Dedifferentiated amniotic fluid mesenchymal stem cell (primary cell): Measurements from ENCODE around the gene CELF4.
"Not testable (repeated sequence)": the region's sequence is repeated elsewhere in the genome, so short reads cannot be mapped to it uniquely, and the experiment has no call there.

Experiments used
- DNase-seq: peaks from one replicate; pipeline ENCODE4 v3.0.0-alpha.2; 2016; ENCODE audit errors: extremely low spot score

CELF4 gene

DNA sequence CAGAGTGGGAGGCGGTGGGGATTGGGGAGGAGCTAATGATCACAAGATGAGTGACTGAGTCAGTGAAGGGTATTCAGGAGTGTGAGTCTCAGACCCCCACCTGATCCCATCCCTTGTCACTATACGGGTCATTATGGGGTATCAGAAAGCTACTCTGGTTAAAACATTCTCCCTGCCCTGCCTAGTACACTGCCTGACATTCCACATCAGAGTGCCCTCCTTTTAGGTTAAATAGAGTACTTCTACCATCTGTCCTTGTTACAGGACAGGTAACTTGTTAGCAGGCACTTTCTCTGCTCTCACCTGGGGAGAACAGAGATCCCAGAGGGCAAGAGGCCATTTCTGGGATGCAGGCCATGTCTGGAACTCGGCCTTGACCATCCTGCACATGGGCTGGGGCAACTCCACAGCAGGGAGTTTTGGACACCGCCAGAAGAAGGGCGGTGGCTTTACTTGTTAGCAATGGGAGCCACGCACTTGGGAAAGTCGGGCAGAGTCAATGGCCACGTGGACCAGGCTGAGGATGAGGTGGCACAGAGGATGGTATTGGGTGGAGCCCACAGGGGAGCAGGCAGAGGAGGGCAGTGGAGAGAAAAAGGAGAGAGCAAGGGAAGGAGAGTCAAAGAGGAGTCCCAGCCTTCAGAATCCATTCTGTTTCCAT lies 98.5 kb downstream of the CELF4 start:
- DNase-seq, result no peak

DNA sequence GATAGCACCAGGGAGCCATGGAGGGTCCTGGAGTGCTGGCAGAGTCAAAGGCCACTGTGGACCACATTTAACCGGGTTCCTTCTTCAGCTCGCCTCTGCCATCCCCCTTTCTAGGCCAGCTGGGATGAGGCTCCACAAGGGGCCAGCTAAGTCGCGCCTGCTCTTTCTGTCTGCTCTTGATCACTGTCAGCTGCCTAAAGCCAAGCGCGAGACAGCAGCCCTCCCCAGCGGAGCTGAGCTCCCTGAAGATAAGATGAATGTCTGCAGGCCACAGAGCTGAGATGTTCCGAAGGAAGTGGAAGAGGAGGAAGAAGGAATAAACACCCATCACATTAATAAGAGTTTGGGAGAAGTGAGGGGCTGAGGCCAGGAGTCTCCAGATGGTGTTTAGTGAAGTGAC lies 99.6 kb downstream of the CELF4 start:
- DNase-seq, result no peak

DNA sequence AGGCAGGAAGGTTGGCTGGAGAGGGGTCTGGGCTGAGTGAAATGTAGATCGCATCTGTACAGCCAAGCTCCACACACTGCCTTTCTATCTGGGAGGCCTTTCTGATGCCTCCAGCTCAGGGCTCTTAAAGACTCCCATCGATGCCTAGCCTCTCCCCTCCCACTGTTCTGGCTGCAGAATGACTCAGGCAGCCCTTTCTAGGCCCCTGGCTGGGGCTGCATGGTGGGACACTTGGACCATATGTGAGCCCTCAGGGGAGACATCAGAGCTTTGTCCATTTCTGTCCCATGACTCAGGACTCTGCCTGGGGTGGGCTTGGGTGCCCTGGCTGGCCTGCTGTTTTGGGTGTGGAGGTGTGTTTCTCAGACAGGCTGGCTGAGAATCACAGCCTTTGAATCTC lies 101.3 kb downstream of the CELF4 start:
- DNase-seq, result no peak

DNA sequence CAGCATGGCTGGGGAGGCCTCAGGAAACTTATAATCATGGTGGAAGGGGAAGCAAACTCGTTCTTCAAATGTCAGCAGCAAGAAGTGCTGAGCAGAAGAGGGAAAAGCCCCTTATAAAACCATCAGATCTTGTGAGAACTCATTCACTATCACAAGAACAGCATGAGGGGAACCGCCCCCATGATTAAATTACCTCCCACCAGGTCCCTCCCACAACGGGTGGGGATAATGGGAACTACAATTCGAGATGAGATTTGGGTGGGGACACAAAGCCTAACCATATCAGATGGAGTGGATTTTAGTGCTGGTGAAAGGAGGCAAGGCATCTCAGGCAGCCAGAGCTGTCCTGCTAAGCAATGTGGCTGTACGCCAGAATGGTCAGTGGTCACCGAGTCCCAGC lies 104.3 kb downstream of the CELF4 start:
- not testable (repeated sequence) for DNase-seq

DNA sequence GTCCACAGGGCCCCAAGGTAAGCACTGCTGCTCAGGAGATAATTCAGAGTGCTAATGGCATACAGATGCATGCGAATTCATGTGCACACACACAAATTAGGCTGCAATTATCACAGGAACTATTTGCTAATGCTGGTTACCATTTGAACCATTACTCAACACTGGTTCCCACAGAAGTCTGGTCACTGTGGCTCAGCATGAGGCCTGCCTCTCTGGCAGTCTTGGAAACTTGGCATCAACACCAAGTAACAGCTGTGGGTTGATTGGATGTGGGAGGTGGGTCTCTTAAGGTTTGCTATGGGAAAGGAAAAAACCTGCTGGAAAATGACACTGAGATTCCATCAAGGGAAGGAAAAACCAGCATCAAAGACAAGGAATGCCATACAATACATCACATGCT lies 105.0 kb downstream of the CELF4 start:
- DNase-seq, result no peak

DNA sequence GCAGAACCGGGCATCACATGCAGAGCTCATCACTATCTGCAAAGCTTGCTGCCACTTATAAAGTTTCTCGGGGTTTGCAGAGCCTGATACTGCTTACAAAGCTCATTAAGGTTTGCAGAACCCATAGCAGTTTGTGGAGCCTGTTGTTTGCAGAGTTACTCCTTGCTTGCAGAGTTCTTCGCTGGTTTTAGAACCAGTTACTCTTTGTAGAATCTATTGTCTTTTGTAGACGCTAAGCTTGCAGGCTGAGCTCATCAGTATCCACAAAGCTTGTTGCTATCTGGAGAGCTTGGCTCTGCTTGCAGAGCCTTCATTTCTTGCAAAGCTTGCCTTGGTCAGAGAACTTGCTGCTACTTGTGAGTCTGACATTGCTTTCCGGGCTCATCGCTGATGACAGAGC lies 106.9 kb downstream of the CELF4 start:
- no peak for DNase-seq

DNA sequence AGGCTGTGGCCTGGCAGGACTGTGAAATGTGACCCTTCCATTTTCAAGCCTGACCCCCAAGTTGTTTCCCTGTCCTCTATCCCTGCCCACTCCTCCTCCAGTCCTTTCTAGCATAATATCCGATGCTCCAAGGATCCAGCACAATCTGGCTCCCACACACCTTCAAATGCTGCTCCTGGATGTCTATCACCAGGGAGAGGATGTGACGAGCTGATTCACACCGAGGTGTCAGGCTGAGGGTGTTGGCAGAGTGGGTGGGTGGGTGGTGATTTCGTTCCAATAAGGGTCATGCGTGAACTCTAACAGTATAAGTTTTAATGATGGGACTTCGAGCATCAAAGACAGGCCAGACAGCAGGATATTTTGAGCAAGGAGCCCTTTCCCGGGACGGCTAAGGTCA lies 107.8 kb downstream of the CELF4 start:
- DNase-seq, result no peak

DNA sequence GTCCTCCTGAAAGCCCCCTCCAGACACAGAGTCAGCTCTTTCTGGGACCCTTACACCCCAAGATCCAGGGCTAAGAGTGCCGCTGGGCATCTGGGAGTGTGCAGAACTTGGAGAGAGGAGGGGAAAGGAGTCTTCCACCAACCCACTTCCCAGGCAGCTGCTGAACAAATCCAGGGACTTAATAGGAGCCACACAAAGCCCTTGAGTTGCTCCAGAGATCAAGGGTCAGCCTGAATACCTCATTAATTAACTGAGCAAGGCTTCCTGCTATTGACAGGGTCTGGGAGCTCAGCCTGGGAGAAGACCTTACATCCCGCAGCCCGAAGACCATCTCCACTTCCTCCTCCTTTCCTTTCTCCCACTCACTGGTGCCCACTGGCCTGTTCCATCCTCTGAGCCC lies 108.3 kb downstream of the CELF4 start:
- DNase-seq, result no peak

DNA sequence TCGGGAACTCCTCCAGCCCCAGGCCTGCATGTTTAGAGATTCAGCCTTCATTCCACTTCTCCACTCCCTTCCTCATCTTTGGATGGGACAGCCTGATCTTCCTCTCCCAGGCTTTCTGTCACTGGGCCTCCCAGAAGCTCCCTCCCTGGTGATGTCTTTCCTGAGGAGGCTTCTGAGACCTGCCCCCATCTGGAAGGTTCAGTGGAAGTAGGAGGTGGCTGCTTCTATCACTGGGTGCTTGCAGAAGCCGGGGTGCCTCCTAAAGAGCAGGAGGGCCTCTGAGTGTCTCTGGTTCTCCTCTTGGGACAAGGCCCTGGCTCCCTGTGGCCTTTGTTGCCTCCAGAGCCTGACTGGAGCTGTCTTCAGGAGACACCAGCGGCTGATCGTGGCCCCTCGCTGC lies 108.7 kb downstream of the CELF4 start:
- no peak for DNase-seq

DNA sequence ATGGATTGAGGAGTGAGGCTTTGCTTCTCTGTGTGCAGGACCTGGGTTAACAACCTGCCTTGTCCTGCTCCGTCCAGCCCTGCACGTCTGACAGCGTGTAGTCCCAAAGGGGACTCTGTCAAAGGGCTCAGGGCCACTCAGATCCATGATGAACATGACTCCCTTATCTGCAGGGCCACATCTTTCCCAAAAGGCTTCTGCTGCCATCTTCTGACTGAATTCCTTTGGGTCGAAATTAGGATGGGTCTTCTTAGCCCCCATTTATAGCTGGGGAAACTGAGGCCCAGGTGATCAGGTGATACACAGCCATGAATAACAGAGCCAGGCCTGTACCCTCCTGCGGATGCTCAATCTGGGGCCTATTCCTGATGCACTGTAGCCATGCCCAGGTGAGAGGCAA lies 109.2 kb downstream of the CELF4 start:
- no peak for DNase-seq

DNA sequence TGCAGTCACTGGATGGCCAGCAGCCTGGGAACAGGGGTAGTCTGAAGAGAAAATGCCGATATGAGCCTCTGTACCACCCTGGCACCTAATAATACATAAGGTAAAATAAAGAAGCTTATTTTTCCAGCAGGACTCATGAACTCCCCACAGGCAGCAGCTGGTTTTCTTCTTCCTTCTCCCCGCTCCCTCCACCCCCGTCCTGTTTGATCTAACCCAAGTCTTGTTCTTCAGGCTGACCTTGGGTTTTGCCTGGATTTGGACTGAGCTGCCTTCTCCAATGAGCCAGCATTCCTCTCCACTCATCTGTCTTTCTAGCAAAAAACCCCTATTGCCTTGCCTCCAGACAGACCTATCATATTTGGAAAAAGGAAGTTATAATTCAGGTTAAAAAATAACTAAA lies 111.8 kb downstream of the CELF4 start:
- DNase-seq, result no peak

DNA sequence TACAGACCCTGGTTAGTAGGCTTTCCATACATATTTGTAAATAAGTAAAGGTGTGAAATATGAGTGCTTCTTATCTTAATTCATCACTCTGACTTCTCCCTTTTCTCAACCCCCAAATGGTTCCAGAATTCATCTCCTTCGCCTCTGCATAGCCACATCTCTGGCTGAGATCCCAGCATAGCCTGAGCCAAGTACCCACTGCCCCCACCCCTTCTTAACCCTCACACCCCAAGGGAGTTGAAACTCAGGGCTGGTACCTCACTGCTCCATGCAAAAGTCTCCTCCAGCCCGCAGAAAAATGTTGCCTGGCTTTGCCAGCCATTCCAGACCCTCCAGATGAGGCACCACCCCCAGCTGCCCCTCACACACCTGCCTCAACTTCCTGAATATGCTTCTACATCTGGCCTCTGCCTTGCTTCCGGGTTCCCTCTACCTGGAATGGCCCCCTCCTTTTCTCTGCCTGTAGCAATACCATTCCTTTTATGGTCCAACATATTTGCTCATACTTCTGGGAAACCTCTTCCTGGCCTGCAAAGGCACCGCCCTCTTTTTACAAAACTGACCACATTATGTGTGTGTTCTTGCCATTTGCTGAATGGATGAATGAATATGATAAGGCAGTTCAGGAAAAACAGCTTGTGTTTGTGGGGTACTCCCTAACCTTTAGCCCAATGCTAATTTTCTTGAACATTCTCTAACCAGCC lies 112.8 kb downstream of the CELF4 start:
- no peak for DNase-seq

DNA sequence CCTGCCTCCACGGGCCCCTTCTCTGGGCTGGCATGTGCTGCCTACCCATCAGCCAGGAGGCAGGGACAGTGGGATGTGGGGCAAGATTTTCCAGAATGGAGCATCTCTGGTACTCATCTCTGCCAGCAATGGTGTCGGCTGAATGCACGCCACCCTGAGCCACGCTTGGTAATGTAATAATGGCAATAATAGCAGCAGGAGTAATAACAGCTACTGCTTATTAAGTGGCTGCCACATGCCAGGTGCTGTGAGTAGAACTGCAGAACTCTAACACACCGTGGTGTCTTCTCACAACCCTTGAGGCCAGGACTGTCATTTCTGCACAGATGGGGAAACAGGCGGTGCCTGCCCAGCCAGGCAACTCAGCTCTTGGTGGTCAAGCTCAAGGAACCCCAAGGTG lies 113.6 kb downstream of the CELF4 start:
- DNase-seq, result no peak

DNA sequence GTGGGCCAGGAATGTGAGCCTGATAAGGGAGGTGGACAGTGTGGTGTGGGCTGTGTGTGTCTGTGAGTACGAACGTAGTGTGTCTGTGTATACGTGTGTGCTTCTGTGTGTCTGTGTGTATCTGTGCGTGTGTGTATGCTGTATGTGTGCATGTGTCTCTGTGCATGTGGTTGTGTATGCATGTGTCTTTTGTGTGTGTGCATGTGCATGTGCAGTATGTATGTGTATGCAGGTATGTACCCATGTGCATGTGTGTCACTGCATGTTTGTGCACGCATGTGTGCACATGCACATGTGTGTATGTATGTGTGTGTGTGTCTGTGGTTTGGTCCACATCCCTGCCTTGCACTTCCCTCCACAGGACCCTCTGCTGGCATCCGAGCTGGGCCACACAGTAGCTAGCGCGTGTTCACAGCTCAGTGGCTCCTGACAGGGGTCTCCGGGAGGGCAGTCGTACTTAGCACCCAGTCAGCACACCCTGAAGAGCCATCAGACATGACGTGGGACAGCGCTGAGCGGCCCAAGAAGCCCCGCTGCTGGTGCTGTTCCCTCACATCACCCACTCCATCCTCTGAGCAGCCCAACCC lies 114.3 kb downstream of the CELF4 start:
- no peak for DNase-seq

DNA sequence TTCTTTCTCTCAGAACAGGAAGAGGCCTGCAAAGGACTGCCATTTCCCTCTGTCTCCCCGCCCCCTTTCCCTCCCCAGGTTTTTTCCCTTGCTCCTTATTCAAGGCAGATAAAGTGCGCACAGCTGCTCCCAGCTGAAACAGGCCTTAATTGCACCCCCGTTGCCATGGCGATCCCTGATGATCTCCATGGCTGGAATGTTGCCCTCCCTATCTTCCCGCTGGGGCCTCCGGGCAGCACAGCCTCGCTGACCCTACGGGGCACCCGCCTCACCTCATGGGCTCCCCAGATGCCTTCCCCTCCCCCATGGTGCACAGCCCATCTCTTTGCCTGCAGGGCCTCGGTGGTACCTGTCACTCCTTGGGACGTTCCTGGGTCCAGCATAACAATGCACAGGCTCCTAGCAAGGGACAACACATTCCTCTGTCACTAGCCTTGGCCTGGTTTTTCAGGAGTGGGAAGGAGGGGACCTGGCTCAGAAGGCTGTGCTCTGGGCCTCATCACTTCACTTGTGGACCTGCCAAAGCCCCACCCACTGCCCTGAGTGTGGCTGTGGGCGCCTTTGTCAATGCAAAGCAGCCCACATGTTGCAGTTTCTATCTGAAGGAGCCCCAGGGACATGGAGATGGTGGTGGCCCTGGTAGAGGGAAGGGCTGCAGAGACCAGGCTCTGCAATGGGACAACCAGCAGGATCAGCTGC lies 115.0 kb downstream of the CELF4 start:
- DNase-seq, result no peak

DNA sequence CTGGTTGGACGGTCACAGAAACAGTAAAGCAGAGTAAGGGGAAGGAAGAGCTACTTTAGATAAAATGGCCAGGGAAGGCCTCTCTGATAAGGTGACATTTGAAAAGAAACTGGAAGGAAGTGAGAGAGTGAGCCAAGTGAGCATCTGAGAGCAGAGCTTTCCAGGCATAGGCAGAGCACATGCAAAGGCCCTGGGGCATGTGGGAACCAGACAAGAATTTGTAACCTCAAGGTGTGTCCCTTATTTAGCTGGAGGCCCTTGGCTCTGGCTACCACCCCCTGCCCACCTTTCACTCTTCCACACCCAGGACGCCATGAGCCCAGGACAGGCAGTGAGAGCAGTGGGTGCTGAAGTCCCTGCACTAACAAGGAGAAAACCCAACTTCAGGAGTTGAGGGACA lies 116.0 kb downstream of the CELF4 start:
- DNase-seq, result no peak

DNA sequence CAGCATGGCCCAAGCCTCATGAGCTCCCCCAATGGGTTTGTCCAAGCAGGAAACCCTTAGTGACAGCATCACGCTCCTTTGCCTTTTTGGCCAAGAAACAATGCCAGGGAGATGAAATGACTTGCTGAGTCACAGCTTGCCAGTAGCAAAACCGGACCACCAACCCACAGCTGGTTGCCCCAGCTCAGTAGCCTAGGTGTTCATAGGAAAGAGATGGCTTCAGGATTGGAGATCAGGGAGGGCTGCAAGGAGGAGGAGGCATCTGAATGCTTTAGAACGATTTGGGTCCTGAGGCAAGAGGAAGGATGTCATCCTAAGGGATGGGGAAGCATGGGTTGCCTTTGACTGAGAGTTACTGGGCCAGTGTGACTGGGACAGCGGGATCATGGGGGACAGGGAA lies 116.7 kb downstream of the CELF4 start:
- no peak for DNase-seq

DNA sequence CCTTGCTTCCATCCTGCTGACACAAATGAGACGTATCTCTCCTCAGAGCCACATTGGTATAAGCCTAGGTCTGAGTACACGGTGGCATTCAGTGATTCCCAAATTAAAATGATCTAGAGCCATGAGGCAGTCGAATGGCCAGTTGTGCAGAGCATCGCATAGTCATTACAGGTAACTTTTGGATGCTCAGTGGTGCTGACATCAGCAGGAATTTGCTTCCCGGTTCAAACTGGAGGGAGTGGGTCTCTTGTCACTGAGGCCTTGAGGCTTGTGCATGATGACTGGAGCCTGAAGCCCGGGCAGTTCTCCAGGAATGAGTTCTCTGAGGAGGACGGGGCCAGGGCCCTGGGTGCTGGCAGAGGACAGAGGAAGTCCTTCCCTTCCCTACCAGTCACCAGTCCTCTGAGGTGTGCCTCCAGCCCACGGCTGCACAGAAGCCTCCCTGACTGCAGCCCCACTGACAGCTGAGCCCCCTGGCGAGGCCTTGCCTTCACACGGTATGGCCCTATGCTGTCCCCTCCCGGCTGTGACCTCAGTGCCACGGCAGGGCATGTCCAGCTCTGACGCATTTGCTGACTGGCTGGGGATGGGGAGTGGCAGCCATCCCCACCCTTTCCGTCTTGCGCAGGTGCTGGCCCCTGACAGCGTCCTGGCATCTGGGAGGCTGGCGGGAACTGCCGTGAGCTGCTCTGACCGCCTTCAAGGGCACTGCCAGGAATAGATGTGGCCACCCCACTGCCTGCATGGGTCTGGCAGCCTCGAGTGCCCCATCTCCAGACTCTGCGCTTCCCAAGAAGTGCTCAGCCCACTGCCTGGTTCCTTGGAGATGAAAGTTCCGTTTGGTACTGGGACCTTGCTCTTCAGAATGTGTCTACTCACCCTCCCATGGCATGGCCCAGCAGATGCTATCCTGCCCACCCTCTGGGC lies 117.4 kb downstream of the CELF4 start:
- DNase-seq, result no peak

DNA sequence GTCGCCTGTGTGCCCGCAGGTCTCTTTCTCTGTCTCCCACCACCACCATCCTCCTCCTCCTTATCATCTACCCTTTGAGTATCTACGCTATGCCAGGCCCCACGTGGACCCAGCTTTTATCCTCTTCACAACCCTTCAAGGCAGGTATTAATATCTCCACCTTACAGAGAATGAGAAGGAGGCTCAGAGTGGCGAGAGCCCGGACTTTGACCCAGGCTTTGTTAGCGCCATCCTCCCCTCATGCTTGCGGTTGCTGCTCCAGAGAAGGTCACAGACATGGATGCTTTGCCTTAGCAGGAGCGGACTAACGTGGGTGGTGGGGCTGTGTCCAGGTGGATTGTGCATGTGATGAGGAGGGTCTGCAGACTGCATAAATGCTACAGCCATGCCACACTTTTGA lies 119.8 kb downstream of the CELF4 start:
- DNase-seq, result no peak

DNA sequence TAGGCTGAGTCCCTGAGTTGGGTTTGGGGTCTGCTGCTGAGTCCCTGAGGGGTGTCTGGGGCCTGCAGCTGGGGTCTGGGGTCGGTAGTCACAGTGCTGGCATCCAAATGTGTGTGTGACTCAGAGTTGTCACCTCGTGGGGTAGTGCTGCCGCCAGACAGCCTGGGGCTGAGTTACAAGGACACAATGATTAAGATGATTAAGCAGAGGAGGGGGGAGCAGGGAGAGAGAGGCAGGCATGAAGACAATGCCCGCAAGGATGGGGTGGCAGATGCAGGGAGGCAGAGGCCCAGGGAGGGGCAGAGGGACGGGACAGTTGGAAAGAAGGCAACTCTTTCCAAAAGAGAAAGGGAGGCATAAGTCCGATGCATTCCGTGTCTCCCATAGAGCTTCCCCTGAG lies 120.2 kb downstream of the CELF4 start:
- DNase-seq, result no peak

DNA sequence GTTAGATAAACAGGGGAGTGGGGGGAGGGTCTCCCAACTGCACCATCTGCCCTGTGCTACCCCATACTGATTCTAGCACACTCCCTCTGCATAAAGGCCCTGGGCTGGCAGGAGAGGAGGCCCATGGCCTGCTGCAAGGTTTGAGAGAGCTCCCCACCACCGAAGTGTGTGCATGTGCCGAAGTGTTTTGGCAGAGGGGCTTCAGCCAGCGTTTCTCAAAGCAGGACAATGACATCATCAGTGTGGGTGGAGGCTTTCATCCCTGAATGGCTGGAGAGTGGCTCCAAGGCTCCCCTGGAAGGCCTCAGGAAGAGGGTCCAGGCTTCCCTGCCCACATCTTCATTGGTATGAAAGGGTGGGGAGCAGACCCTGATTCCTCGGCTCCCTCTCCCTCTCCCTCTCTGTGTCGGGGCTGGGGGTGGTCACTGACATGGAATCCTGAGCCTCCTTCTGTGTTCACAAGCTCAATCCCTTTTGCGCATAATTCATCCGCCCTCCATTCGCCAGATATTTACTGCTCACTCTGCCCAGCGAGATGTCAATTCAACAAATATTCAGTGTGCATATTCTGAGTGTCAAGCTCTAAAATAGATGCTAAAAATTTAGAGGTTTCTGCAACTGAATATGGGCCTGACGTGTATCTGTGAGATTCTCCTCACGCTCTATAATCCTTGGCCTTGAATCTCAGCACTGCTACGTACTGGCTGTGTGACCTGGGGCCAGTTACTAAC lies 122.1 kb downstream of the CELF4 start:
- no peak for DNase-seq
